OCI-LY3 (cell line): Measurements from ENCODE around the gene KRT85.

Experiments used
- H2AFZ ChIP-seq: fragments of 200-600, 300-600 bp; shearing (Covaris generic); 2 replicates; pipeline ENCODE4 v1.6.0; 2014; ENCODE audit warnings: antibody characterized with exemption, low read depth, low read length
- H3K27ac ChIP-seq: fragments of 200-600, 300-600 bp; sonication (generic); 2 replicates; pipeline ENCODE4 v1.5.1; 2014; ENCODE audit warnings: mild to moderate bottlenecking, low read length, moderate library complexity, mixed read lengths
- H3K27me3 ChIP-seq: fragments of 200-600, 300-600 bp; sonication (generic); 2 replicates; pipeline ENCODE4 v1.6.1; 2014; ENCODE audit warnings: low read depth, low read length, mixed read lengths
- H3K36me3 ChIP-seq: fragments of 200-600, 300-600 bp; sonication (generic); replicated peaks from 2 replicates; pipeline ENCODE3; 2014; ENCODE audit warnings: low read depth, low read length, mixed read lengths
- H3K4me1 ChIP-seq: fragments of 300-600, 200-600 bp; sonication (generic); 2 replicates; pipeline ENCODE4 v1.6.1; 2014; ENCODE audit warnings: low read length, mixed read lengths
- H3K4me2 ChIP-seq: fragments of 200-600, 300-600 bp; sonication (generic); 2 replicates; pipeline ENCODE4 v1.6.1; 2014; ENCODE audit warnings: low read length, mixed read lengths
- H3K4me3 ChIP-seq: fragments of 300-600, 200-600 bp; sonication (generic); 2 replicates; pipeline ENCODE4 v1.5.1; 2014; ENCODE audit warnings: antibody characterized with exemption, mild to moderate bottlenecking, low read length, moderate library complexity
- H3K79me2 ChIP-seq: fragments of 300-600, 200-600 bp; shearing (Covaris generic); 2 replicates; pipeline ENCODE4 v1.6.1; 2014; ENCODE audit warnings: mild to moderate bottlenecking, low read length, mixed read lengths
- H3K9ac ChIP-seq: fragments of 300-600, 200-600 bp; shearing (Covaris generic); 2 replicates; pipeline ENCODE4 v1.6.0; 2014; ENCODE audit warnings: mild to moderate bottlenecking, low read length, moderate library complexity
- H3K9me3 ChIP-seq: fragments of 200-600, 300-600 bp; shearing (Covaris generic); 2 replicates; pipeline ENCODE4 v1.6.1; 2014; ENCODE audit warnings: low read length, mixed read lengths; ENCODE audit not compliant: insufficient read depth
- H4K20me1 ChIP-seq: fragments of 200-600, 300-600 bp; sonication (generic); 2 replicates; pipeline ENCODE4 v1.6.1; 2016; ENCODE audit warnings: low read length, mixed read lengths; ENCODE audit not compliant: insufficient read depth
- CTCF ChIP-seq: fragments of 200-600, 300-600 bp; sonication (generic); IDR thresholded peaks from 2 replicates; pipeline ENCODE4 v1.5.1; 2014; ENCODE audit warnings: antibody characterized with exemption, low read length, low read depth
- EZH2phosphoT487 ChIP-seq: fragments of 200-600 bp; shearing (Covaris generic); IDR thresholded peaks from 2 replicates; pipeline ENCODE4 v1.6.1; 2018; ENCODE audit warnings: antibody characterized with exemption, mixed run types, low read depth

The KRT85 gene

DNA sequence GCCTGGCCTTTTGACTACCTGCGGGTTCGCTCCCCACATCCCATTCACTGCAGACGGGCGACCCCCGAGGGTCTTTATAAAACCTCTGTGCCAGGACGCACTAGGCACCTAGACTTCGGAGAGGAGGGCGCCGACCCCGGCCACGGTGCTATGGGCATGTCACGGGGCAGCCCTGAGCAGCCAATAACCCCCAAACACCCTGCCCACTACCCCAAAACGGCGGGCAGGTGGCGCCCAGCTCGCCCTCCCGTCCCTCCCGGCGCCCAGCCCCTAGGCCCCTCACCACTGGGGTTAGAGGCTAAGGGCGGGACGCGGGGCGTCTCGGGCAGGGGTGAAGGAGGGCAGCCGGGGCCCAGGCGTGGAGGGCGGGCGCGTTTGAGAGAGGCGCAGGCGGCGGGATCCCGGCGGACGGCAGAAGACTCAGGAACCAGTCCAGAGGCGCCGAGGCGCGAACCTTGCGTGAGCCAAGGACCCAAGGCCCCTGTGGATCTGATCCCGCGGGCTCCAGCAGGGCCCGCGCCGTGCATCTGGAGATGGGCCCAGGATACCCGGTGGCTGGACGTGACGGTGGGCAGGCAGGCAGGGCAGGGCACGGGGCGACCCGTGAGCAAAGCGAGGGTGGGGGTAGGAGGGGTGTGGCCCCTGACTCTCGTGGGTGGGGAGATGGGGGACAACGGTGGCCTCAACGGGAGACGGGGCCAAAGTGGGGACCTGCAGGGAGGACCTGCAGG is 11.1 kb downstream of the KRT85 start:
- no peak for TF ChIP-seq CTCF
- TF ChIP-seq EZH2phosphoT487, result no peak
- no peaks in the 10 kb centered on the region for H3K9me3 ChIP-seq
- H3K27me3 ChIP-seq, result peaks cover 35% of the 10 kb centered on the region
- no peaks in the 10 kb centered on the region for H3K79me2 ChIP-seq
- H3K36me3 ChIP-seq, result no peaks in the 10 kb centered on the region
- no peaks in the 10 kb centered on the region for H4K20me1 ChIP-seq
- no peak overlapping the region for H3K9ac ChIP-seq
- H3K4me2 ChIP-seq, result no peak overlapping the region
- no peak overlapping the region for H3K4me3 ChIP-seq
- no peak overlapping the region for H2AFZ ChIP-seq
- no peak overlapping the region for H3K27ac ChIP-seq
- peaks cover 12% of the 10 kb centered on the region for H3K4me1 ChIP-seq

- no peaks in the 10 kb centered on the region for H3K9me3 ChIP-seq
- no peak overlapping the region for H3K27ac ChIP-seq
- H3K9ac ChIP-seq, result no peak overlapping the region
- H3K79me2 ChIP-seq, result no peaks in the 10 kb centered on the region
- peaks cover 12% of the 10 kb centered on the region for H3K4me1 ChIP-seq
- H4K20me1 ChIP-seq, result no peaks in the 10 kb centered on the region
- peaks cover 42% of the 10 kb centered on the region for H3K27me3 ChIP-seq
- H2AFZ ChIP-seq, result no peak overlapping the region
- H3K4me3 ChIP-seq, result no peak overlapping the region
- no peaks in the 10 kb centered on the region for H3K36me3 ChIP-seq
- TF ChIP-seq CTCF, result no peak
- H3K4me2 ChIP-seq, result no peak overlapping the region
Measured at GRCh38 chr12:52355176-52355575, 12.1 kb downstream of the KRT85 start.

GRCh38 chr12:52354200-52354599 is 13.1 kb downstream of the KRT85 start:
- no peaks in the 10 kb centered on the region for H3K36me3 ChIP-seq
- peaks cover 49% of the 10 kb centered on the region for H3K27me3 ChIP-seq

DNA sequence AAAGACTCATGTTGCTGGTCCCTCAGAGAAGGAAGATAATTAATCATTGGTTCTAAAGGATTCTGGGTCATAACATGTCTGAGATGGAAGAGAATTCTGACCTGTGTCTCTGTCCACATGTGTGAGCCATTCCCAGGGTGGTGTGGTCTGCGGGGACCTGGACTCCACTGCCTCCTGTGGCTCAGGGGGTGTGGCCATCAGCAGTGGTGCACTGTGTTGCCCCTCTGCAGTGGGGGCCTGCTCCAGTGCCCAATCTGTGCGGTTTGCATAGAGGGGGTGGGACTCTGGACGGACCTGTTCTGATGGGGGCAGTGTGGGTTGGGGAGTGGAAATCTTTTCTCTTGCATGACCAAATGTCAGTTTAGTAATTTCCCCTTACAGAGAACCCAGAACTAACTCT is 13.5 kb downstream of the KRT85 start:
- Histone ChIP-seq H3K4me1 (peaks cover 9% of the 10 kb centered on the region), H3K36me3 (no peaks in the 10 kb centered on the region), H3K27me3 (peaks cover 53% of the 10 kb centered on the region), H3K9ac (no peak overlapping the region), H3K9me3 (no peaks in the 10 kb centered on the region), H3K27ac (no peak overlapping the region), H4K20me1 (no peaks in the 10 kb centered on the region), H3K4me3 (no peak overlapping the region), H2AFZ (no peak overlapping the region), H3K4me2 (no peak overlapping the region), H3K79me2 (no peaks in the 10 kb centered on the region)
- TF ChIP-seq CTCF (no peak), EZH2phosphoT487 (no peak)

More at GRCh38 chr12:52354200-52354599, 13.1 kb downstream of the KRT85 start:
- TF ChIP-seq EZH2phosphoT487, result no peak
- H4K20me1 ChIP-seq, result no peaks in the 10 kb centered on the region
- H3K4me3 ChIP-seq, result no peak overlapping the region
- no peak overlapping the region for H3K4me2 ChIP-seq
- H3K27ac ChIP-seq, result no peak overlapping the region
- H2AFZ ChIP-seq, result no peak overlapping the region
- no peaks in the 10 kb centered on the region for H3K79me2 ChIP-seq
- no peak overlapping the region for H3K9ac ChIP-seq
- peaks cover 12% of the 10 kb centered on the region for H3K4me1 ChIP-seq
- H3K9me3 ChIP-seq, result no peaks in the 10 kb centered on the region
